ENCODE measurements around the gene MOV10L1.
"Not testable (repeated sequence)": the region's sequence is repeated elsewhere in the genome, so short reads cannot be mapped to it uniquely, and the experiment has no call there.

MOV10L1 gene

DNA sequence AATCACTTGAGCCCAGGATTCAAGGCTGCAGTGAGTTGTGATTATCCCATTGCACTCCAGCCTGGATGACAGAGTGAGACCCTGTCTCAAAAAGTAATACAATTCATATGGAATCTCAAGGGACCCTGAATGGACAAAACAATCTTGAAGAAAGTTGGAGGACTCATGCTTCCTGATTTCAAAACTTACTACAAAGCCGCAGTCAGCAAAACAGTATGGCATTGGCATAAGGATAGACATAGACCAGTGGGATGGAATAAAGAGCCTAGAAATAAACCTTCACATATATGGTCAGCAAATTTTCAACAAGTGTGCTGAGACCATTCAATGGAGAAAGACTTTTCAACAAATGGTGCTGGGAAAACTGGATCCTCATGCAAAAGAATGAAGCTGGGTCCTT, 113.5 kb downstream of the MOV10L1 start:
- Histone ChIP-seq H4K20me1 (ENCODE audit: insufficient read depth, low read length) (no peaks in the 10 kb centered on the region), H3K4me2 (ENCODE audit: low read depth, low read length) (no peak overlapping the region), H2AFZ (ENCODE audit: low read length) (no peak overlapping the region), H3K4me3 (ENCODE audit: low read length) (no peak overlapping the region), H3K4me1 (ENCODE audit: low read length) (peaks cover 7% of the 10 kb centered on the region; the same call in 1 of the 2 replicates), H3K9me2 (replicated peaks; ENCODE audit: insufficient read depth, low read length) (no peaks in the 10 kb centered on the region), H3K9me3 (replicated peaks; ENCODE audit: insufficient read depth, low read length) (no peaks in the 10 kb centered on the region), H3K27ac (ENCODE audit: low read length) (no peak overlapping the region), H3K9ac (ENCODE audit: low read length) (no peak overlapping the region), H3K27me3 (replicated peaks; ENCODE audit: insufficient read depth, low read length) (no peaks in the 10 kb centered on the region), H3K36me3 (replicated peaks; ENCODE audit: insufficient read depth, low read length) (no peaks in the 10 kb centered on the region), H3F3A (ENCODE audit: insufficient read depth, low read length) (0 out of 2 replicates have a peak, but pooled peaks cover 6% of the 10 kb centered on the region), H3K79me2 (ENCODE audit: low read length) (peaks cover 17% of the 10 kb centered on the region)
- TF ChIP-seq, protein P1, sequence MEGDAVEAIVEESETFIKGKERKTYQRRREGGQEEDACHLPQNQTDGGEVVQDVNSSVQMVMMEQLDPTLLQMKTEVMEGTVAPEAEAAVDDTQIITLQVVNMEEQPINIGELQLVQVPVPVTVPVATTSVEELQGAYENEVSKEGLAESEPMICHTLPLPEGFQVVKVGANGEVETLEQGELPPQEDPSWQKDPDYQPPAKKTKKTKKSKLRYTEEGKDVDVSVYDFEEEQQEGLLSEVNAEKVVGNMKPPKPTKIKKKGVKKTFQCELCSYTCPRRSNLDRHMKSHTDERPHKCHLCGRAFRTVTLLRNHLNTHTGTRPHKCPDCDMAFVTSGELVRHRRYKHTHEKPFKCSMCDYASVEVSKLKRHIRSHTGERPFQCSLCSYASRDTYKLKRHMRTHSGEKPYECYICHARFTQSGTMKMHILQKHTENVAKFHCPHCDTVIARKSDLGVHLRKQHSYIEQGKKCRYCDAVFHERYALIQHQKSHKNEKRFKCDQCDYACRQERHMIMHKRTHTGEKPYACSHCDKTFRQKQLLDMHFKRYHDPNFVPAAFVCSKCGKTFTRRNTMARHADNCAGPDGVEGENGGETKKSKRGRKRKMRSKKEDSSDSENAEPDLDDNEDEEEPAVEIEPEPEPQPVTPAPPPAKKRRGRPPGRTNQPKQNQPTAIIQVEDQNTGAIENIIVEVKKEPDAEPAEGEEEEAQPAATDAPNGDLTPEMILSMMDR (IDR thresholded peaks at IDR 0.05; ENCODE audit: low read length), result no peak
- no peak for TF ChIP-seq EZH2phosphoT487 (IDR thresholded peaks at IDR 0.05; ENCODE audit: low read length)
- no peak for TF ChIP-seq EZH2 (optimal IDR thresholded peaks at IDR 0.05; ENCODE audit: low read depth, low read length)
- no peak for DNase-seq

DNA sequence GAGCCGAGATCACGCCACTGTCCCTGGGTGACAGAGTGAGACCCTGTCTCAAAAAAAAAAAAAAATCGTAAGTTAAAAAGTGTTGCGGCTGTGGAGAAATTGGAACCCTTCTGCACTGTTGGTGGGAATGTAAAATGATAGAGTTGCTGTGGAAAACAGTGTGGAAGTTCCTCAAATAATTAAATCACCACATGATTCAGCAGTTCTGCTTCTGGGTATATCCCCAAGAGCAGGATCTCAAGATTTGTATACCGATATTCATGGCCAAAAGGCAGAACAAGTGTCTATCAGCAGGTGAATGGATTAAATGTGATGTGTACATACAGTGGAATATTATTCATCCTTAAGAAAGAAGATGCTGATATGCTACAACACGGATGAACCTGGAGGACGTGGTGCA, 114.8 kb downstream of the MOV10L1 start:
- H3K27me3 ChIP-seq (replicated peaks; ENCODE audit: insufficient read depth, low read length), result no peaks in the 10 kb centered on the region
- no peaks in the 10 kb centered on the region for H3K9me3 ChIP-seq (replicated peaks; ENCODE audit: insufficient read depth, low read length)
- H3F3A ChIP-seq (ENCODE audit: insufficient read depth, low read length), result no peaks in the 10 kb centered on the region
- H3K79me2 ChIP-seq (ENCODE audit: low read length), result peaks cover 17% of the 10 kb centered on the region
- DNase-seq, result no peak
- H3K36me3 ChIP-seq (replicated peaks; ENCODE audit: insufficient read depth, low read length), result no peaks in the 10 kb centered on the region
- H3K27ac ChIP-seq (ENCODE audit: low read length), result no peak overlapping the region
- H2AFZ ChIP-seq (ENCODE audit: low read length), result no peak overlapping the region
- peaks cover 7% of the 10 kb centered on the region; the same call in 1 of the 2 replicates for H3K4me1 ChIP-seq (ENCODE audit: low read length)
- H3K4me3 ChIP-seq (ENCODE audit: low read length), result no peak overlapping the region
- H4K20me1 ChIP-seq (ENCODE audit: insufficient read depth, low read length), result no peaks in the 10 kb centered on the region
- no peak overlapping the region for H3K4me2 ChIP-seq (ENCODE audit: low read depth, low read length)
- TF ChIP-seq EZH2 (optimal IDR thresholded peaks at IDR 0.05; ENCODE audit: low read depth, low read length) (no peak), EZH2phosphoT487 (IDR thresholded peaks at IDR 0.05; ENCODE audit: low read length) (no peak)
- TF ChIP-seq, protein P1 (IDR thresholded peaks at IDR 0.05; ENCODE audit: low read length), result no peak
- H3K9me2 ChIP-seq (replicated peaks; ENCODE audit: insufficient read depth, low read length), result no peaks in the 10 kb centered on the region
- H3K9ac ChIP-seq (ENCODE audit: low read length), result no peak overlapping the region

DNA sequence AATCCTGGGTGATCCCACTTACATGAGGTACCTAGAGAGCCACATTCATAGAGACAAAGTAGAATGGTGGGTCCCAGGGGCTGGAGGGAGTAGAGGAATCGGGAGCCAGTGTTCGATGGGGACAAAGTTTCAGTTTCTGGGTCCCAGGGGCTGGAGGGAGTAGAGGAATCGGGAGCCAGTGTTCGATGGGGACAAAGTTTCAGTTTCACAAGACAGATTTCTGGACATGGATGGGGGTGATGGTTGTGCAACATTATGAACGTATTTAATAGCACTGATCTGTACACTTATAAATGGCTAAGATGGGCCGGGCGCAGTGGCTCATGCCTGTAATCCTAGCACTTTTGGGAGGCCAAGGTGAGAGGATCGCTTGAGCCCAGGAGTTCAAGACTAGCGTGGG, 115.2 kb downstream of the MOV10L1 start:
- H4K20me1 ChIP-seq (ENCODE audit: insufficient read depth, low read length); H3K9ac ChIP-seq (ENCODE audit: low read length); H3K27ac ChIP-seq (ENCODE audit: low read length); H3K4me2 ChIP-seq (ENCODE audit: low read depth, low read length); H3K9me2 ChIP-seq (replicated peaks; ENCODE audit: insufficient read depth, low read length); H3K9me3 ChIP-seq (replicated peaks; ENCODE audit: insufficient read depth, low read length); DNase-seq; H3K27me3 ChIP-seq (replicated peaks; ENCODE audit: insufficient read depth, low read length); H3F3A ChIP-seq (ENCODE audit: insufficient read depth, low read length); H3K36me3 ChIP-seq (replicated peaks; ENCODE audit: insufficient read depth, low read length); H2AFZ ChIP-seq (ENCODE audit: low read length); H3K4me3 ChIP-seq (ENCODE audit: low read length); H3K4me1 ChIP-seq (ENCODE audit: low read length): not testable (repeated sequence)
- H3K79me2 ChIP-seq (ENCODE audit: low read length), result peaks cover 17% of the 10 kb centered on the region

DNA sequence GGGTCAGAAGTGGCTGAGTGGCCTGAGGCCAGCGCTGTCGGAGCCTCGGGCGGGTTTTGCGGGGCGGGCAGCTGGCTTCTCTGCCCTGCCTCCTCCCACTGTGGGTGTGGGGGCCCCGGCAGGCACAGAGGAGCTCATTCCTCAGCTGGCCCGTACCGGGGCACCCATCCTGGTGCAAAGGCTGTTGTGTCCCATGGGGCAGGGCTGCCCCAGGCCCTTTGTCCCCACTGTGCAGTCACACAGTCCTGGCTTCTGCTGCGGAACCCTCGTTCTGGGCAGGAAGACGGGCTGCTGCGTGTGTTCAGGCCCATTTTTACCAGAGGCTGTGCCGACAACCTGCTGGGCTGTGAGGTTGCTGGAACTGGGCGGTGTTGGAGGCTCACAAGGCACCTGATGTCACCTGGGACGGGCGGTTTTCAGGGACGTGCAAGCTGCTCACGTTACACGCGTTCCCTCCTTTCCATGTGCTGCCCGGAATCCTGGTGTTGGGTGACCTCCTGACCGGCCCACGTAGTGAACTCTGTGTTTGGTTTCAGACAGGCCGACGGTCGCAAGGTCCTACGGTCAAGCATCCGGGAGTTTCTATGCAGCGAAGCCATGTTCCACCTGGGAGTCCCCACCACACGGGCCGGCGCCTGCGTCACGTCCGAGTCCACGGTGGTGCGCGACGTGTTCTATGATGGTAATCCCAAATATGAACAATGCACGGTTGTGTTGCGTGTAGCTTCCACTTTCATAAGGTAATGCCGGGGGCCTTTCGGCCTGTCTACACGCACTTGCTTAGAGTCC, 116.2 kb downstream of the MOV10L1 start:
- peaks cover 7% of the 10 kb centered on the region; the same call in 1 of the 2 replicates for H3K4me1 ChIP-seq (ENCODE audit: low read length)

More for the DNA sequence above, 116.2 kb downstream of the MOV10L1 start:
- no peaks in the 10 kb centered on the region for H3K9me2 ChIP-seq (replicated peaks; ENCODE audit: insufficient read depth, low read length)
- peaks cover 17% of the 10 kb centered on the region for H3K79me2 ChIP-seq (ENCODE audit: low read length)
- no peak overlapping the region for H2AFZ ChIP-seq (ENCODE audit: low read length)
- no peaks in the 10 kb centered on the region for H3K9me3 ChIP-seq (replicated peaks; ENCODE audit: insufficient read depth, low read length)
- H3K27ac ChIP-seq (ENCODE audit: low read length), result no peak overlapping the region
- no peak overlapping the region for H3K9ac ChIP-seq (ENCODE audit: low read length)
- DNase-seq, result no peak
- TF ChIP-seq, protein P1 (IDR thresholded peaks at IDR 0.05; ENCODE audit: low read length), result no peak
- TF ChIP-seq EZH2 (optimal IDR thresholded peaks at IDR 0.05; ENCODE audit: low read depth, low read length) (no peak), EZH2phosphoT487 (IDR thresholded peaks at IDR 0.05; ENCODE audit: low read length) (no peak)
- no peaks in the 10 kb centered on the region for H3K27me3 ChIP-seq (replicated peaks; ENCODE audit: insufficient read depth, low read length)
- no peaks in the 10 kb centered on the region for H3K36me3 ChIP-seq (replicated peaks; ENCODE audit: insufficient read depth, low read length)
- H3F3A ChIP-seq (ENCODE audit: insufficient read depth, low read length), result no peaks in the 10 kb centered on the region
- H3K4me2 ChIP-seq (ENCODE audit: low read depth, low read length), result no peak overlapping the region
- H3K4me3 ChIP-seq (ENCODE audit: low read length), result no peak overlapping the region
- H4K20me1 ChIP-seq (ENCODE audit: insufficient read depth, low read length), result no peaks in the 10 kb centered on the region

Data from MM.1S (cell line).